ENCODE measurements around the gene WDR31. TPM values are rescaled to one million over a fixed set of nuclear protein-coding genes. Genes with fewer than 3 reads are reported as not detected.

The WDR31 gene
- total and polyA plus RNA-seq, 7 donors: 0.66 to 6.9 (median 1.7) TPM

DNA sequence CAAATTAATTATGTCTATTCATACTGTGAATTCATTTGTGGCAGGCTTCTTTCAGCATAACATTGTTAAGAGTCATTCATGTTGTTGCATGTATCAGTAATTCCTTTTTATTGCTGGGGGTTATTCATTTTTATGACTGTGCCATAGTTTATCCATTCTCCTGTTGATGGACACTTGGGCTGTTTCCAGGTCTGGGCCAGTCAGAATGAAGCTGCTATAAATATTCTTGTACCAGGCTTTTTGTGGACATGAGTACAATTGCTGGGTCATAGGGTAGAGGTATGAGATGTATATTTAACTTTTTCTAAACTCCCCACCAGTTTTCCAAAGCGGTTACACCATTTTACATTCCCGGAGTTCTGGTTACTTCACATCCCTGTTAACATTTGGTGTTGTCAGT, 51.0 kb downstream of the WDR31 start:
- Histone ChIP-seq H3K4me1 (no peaks in the 10 kb centered on the region), H3K27ac (no peak overlapping the region), H3K36me3 (ENCODE audit: insufficient read depth in 1 of 2, low read depth in 1 of 2) (peaks cover 25 to 99% of the 10 kb centered on the region in 2 donors), H3K27me3 (ENCODE audit: insufficient read depth in 3 of 3, low read length in 2 of 3) (no peaks in the 10 kb centered on the region), H3K4me3 (no peak overlapping the region), H3K9me3 (no peaks in the 10 kb centered on the region)
- WGBS, 3 donors: 83 to 94% (median 84%) methylated on average over 2 of the region's 2 CpGs
- TF ChIP-seq, protein P1, sequence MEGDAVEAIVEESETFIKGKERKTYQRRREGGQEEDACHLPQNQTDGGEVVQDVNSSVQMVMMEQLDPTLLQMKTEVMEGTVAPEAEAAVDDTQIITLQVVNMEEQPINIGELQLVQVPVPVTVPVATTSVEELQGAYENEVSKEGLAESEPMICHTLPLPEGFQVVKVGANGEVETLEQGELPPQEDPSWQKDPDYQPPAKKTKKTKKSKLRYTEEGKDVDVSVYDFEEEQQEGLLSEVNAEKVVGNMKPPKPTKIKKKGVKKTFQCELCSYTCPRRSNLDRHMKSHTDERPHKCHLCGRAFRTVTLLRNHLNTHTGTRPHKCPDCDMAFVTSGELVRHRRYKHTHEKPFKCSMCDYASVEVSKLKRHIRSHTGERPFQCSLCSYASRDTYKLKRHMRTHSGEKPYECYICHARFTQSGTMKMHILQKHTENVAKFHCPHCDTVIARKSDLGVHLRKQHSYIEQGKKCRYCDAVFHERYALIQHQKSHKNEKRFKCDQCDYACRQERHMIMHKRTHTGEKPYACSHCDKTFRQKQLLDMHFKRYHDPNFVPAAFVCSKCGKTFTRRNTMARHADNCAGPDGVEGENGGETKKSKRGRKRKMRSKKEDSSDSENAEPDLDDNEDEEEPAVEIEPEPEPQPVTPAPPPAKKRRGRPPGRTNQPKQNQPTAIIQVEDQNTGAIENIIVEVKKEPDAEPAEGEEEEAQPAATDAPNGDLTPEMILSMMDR (IDR thresholded peaks at IDR 0.05): no peak
- intact Hi-C loops (cut with DNase I): no loop called here
- ATAC-seq (peak in 2 of 4 donors; percentile 30 to 53), DNase-seq (no peak)

DNA sequence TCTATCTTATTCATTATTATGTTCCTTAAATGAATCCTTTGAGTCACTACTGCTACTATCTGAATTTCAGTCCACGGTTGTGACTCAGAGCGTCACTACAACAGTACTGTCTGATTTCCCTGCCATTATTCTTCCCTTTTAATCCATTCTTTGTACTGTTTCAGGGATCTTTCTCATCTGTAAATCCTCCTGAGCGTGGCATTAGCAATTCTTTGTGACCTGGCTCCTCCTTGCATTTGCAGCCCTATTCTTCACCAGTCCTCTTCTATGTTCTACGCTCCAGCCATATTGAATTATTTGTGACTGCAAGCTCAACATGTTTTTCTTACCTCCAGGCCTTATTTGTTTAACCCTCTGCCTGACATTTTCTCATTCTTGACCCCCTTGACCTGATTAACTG, 58.7 kb downstream of the WDR31 start:
- DNase-seq (no peak), ATAC-seq (no peak)
- 97 to 99% (median 98%) methylated on average over 4 of the region's 4 CpGs for WGBS, 3 donors
- intact Hi-C loops (cut with DNase I): no loop called here
- Histone ChIP-seq H3K4me1 (peaks cover 2% of the 10 kb centered on the region), H3K27ac (no peak overlapping the region), H3K27me3 (ENCODE audit: insufficient read depth in 3 of 3, low read length in 2 of 3) (no peaks in the 10 kb centered on the region), H3K4me3 (no peak overlapping the region), H3K9me3 (no peaks in the 10 kb centered on the region), H3K36me3 (ENCODE audit: insufficient read depth in 1 of 2, low read depth in 1 of 2) (peaks cover 36 to 97% of the 10 kb centered on the region in 2 donors)
- TF ChIP-seq, protein P1 (IDR thresholded peaks at IDR 0.05): no peak

DNA sequence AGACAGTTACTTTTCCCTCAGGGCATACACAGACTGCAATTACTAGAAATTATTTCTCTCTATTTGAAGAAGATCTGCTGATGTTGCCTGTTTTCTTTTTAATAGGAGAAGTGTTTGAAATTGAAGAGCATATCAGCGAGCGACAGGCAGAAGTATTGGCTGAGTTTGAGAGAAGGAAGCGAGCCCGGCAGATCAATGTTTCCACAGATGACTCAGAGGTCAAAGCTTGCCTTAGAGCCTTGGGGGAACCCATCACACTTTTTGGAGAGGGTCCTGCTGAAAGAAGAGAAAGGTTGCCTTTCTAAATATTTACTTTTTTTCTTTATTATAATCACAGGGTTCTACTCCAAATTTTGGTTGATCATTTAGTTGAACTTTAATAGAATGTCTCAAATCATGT, 61.2 kb downstream of the WDR31 start:
- H3K36me3 ChIP-seq (ENCODE audit: insufficient read depth in 1 of 2, low read depth in 1 of 2): peaks cover 26 to 72% of the 10 kb centered on the region in 2 donors
- no peaks in the 10 kb centered on the region for H3K9me3 ChIP-seq
- H3K4me3 ChIP-seq: no peak overlapping the region
- ATAC-seq (no peak), DNase-seq (no peak)
- H3K4me1 ChIP-seq: peaks cover 12% of the 10 kb centered on the region
- no peak overlapping the region for H3K27ac ChIP-seq
- 86 to 89% (median 87%) methylated on average over 4 of the region's 4 CpGs for WGBS, 3 donors
- TF ChIP-seq, protein P1 (IDR thresholded peaks at IDR 0.05): no peak
- intact Hi-C loops (cut with DNase I): loop anchor here (5.0 to 10.0 kb wide), 5 partner anchors 63 to 378 kb away; partner anchors contain the start of genes ALAD (in 1 of the 2) and WDR31 (in 1 of the 2)
- no peaks in the 10 kb centered on the region for H3K27me3 ChIP-seq (ENCODE audit: insufficient read depth in 3 of 3, low read length in 2 of 3)

DNA sequence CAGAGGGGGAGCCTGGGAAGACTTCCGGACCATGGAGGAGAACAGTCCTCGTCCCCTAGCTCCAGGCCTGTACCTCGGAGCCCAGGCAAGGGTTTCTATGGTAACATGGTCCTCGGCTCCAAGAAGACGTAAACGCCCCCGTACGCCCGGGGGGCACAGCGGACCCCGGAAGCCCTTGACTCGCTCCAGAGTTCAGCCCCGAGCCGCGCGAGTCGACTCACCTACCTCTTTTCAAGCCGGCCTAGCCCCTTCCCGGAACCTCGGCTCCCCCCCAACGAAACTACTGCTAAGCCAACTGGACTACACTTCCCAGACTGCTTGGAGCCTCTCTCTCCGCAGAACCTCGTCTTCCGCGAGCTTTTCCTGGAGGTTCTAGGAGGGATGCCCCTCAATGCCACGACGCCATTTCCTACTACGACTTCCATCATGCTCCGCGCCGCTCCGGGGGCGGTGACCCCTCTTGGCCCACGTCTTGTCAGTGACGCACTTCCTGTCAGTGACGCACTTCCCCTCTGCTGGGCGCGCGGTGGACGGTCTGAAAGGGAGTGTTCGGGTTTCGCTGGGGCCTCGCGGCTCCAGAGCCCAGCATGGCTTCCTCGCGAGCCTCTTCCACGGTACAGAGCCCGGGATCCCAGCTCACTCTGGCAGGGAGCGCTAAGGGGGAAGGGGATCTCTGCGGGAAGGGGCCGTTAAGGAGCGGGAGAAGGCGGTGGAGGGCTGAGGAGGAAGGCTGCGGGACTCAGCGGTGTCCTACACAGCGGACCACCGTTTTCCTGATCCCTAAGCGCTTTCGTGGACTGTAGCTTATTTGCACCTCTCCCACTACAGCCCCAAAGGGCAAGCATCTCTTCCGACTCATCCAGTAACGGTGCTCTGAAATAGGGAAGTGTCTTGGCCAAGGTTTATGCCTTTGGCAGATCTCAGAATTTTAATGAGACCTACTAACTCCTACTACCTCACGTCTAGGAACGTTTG, 64.6 kb downstream of the WDR31 start, which contains the start of the genes CDC26 and PRPF4:
TSS of gene CDC26 (minus strand) at position 416 of the 975 bp plus-strand sequence. CDS start 3,065 bp downstream, outside the sequence.
TSS of gene PRPF4 (plus strand) at position 502 of the 975 bp plus-strand sequence. CDS start at position 588, 86 bp downstream.
- peaks cover 17% of the 10 kb centered on the region for H3K4me1 ChIP-seq
- WGBS, 3 donors: 0% methylated on average over 62 to 63 of the region's 63 CpGs

More for the DNA sequence above, 64.6 kb downstream of the WDR31 start, which contains the start of the genes CDC26 and PRPF4:
- Histone ChIP-seq H3K27ac (peak within 1 kb of the TSS; percentile 96), H3K9me3 (no peaks in the 10 kb centered on the region), H3K4me3 (peak within 1 kb of the TSS; percentile 95), H3K36me3 (ENCODE audit: insufficient read depth in 1 of 2, low read depth in 1 of 2) (peaks cover 23 to 69% of the 10 kb centered on the region in 2 donors), H3K27me3 (ENCODE audit: insufficient read depth in 3 of 3, low read length in 2 of 3) (no peaks in the 10 kb centered on the region)
- peak; percentile 96 to 98 for DNase-seq
- ATAC-seq: peak; percentile 98 to 99 (median 99)
- TF ChIP-seq, protein P1 (IDR thresholded peaks at IDR 0.05): no peak
- intact Hi-C loops (cut with DNase I): loop anchor here (2.0 to 10.0 kb wide), 7 partner anchors 55 to 383 kb away; partner anchors contain the start of genes FKBP15 (in 2 of the 2), SLC31A1 (in 2 of the 2), ALAD (in 1 of the 2) and WDR31 (in 1 of the 2)
